NCI-H128 (cell line): ENCODE data around the gene GBX1.

Experiments used
- DNase-seq: peaks from one replicate; lab custom pipeline; 2025; ENCODE audit not compliant: unreplicated experiment; lab: John Stamatoyannopoulos, UW

The GBX1 gene

GRCh38 chr7:151174246-151175046 is 7.0 kb upstream of the GBX1 start:
- no peak for DNase-seq

- DNase-seq: no peak
Measured at GRCh38 chr7:151173386-151174245, 6.1 kb upstream of the GBX1 start.

GRCh38 chr7:151172273-151173141 is 5.0 kb upstream of the GBX1 start:
- peak; percentile 23 for DNase-seq

GRCh38 chr7:151168787-151169162 is 1.3 kb upstream of the GBX1 start:
- no peak for DNase-seq

GRCh38 chr7:151168003-151168786 is 701 bp upstream of the GBX1 start:
- no peak for DNase-seq

- no peak for DNase-seq
Measured at GRCh38 chr7:151166629-151167196, 781 bp downstream of the GBX1 start.

- no peak for DNase-seq
Measured at GRCh38 chr7:151161757-151162156, 5.7 kb downstream of the GBX1 start.

GRCh38 chr7:151157645-151158329 is 9.7 kb downstream of the GBX1 start:
- no peak for DNase-seq

- DNase-seq: no peak
Measured at GRCh38 chr7:151152643-151153513, 14.6 kb downstream of the GBX1 start.

- DNase-seq: no peak
Measured at GRCh38 chr7:151150388-151150787, 17.1 kb downstream of the GBX1 start.

GRCh38 chr7:151148319-151149259 is 18.9 kb downstream of the GBX1 start:
- DNase-seq: no peak

GRCh38 chr7:151146761-151147160 is 20.7 kb downstream of the GBX1 start:
- no peak for DNase-seq

- DNase-seq: no peak
Measured at GRCh38 chr7:151144387-151144786, 23.1 kb downstream of the GBX1 start.

- no peak for DNase-seq
Measured at GRCh38 chr7:151143261-151144015, 24.1 kb downstream of the GBX1 start.

- no peak for DNase-seq
Measured at GRCh38 chr7:151142686-151143040, 24.8 kb downstream of the GBX1 start.

GRCh38 chr7:151141855-151142685 is 25.4 kb downstream of the GBX1 start:
- DNase-seq: no peak
